Small intestine (tissue), 7 donors: ENCODE measurements around the gene ARHGDIA. TPM values are rescaled to one million over a fixed set of nuclear protein-coding genes. Genes with fewer than 3 reads are reported as not detected.

Experiments
- DNase-seq, 2 donors: peaks; one replicate each; pipeline versions ENCODE4 v3.0.0 to v3.0.0-alpha.2; 2013
- FAIRE-seq: peaks from 2 replicates; lab custom pipeline; 2012; peaks lifted over from hg19 to GRCh38; lab: Jason Lieb, UNC
- H3K27ac ChIP-seq, 3 donors: one replicate each; pipeline ENCODE4 v1.5.1; 2013; ENCODE audit warnings: low read length in 2 of 3, mild to moderate bottlenecking in 2 of 3, control low read depth in 1 of 3, inconsistent platforms in 1 of 3, low read depth in 1 of 3, moderate library complexity in 1 of 3
- H3K27me3 ChIP-seq, 3 donors: one replicate each; pipeline ENCODE4 v1.6.1; 2013; ENCODE audit warnings: low read length in 3 of 3, inconsistent platforms in 1 of 3; ENCODE audit not compliant: control insufficient read depth in 3 of 3, insufficient read depth in 3 of 3
- H3K36me3 ChIP-seq, 3 donors: one replicate each; pipeline ENCODE4 v1.6.1; 2013; ENCODE audit warnings: low read length in 3 of 3, inconsistent platforms in 1 of 3, low read depth in 1 of 3, mild to moderate bottlenecking in 1 of 3, moderate library complexity in 1 of 3; ENCODE audit not compliant: control insufficient read depth in 3 of 3, insufficient read depth in 2 of 3
- H3K4me1 ChIP-seq, 3 donors: one replicate each; pipeline ENCODE4 v1.6.1; 2013; ENCODE audit warnings: low read length in 2 of 3, inconsistent platforms in 1 of 3, low read depth in 1 of 3, mild to moderate bottlenecking in 1 of 3, moderate library complexity in 1 of 3; ENCODE audit not compliant: control insufficient read depth in 3 of 3, insufficient read depth in 2 of 3
- H3K4me3 ChIP-seq, 3 donors: one replicate each; pipeline ENCODE4 v1.5.1; 2013; ENCODE audit warnings: low read length in 3 of 3, control low read depth in 1 of 3, inconsistent platforms in 1 of 3, low read depth in 1 of 3, mild to moderate bottlenecking in 1 of 3, moderate library complexity in 1 of 3
- H3K9me3 ChIP-seq, 2 donors: one replicate each; pipeline ENCODE4 v1.6.1; 2013; ENCODE audit warnings: low read depth in 1 of 2, low read length in 1 of 2; ENCODE audit not compliant: control insufficient read depth in 2 of 2, insufficient read depth in 1 of 2
- whole genome bisulfite sequencing, 3 donors: extraction: QIAGEN DNeasy Blood & Tissue Kit; methylation state at CpG; one replicate each; pipeline ENCODE4 v1.1.7; 2013; 5-methylcytosine and 5-hydroxymethylcytosine counted together
- polyA plus RNA-seq, 4 donors: library from polyadenylated mRNA; stranded (reverse) in 3 of 4; unstranded in 1 of 4; fragments of 200-250 nt in 3 of 4; fragments of 120-200 nt in 1 of 4; gene quantifications; one replicate each; pipeline versions ENCODE4 v1.2.1 to v1.2.3, GENCODE V29; 2013
- donor health status: healthy with polysubstance abuse.
- donor health status: control.
- donor health status: control.
- donor health status: Bipolar disorder and iron deficiency.
- donor health status: healthy.

The ARHGDIA gene
- polyA plus RNA-seq, 4 donors = 190 to 411 (median 341) TPM

- no peak for FAIRE-seq
- H3K36me3 ChIP-seq = peaks cover 7 to 79% (median 27%) of the 10 kb centered on the region in 3 donors
These were observed 38.1 kb upstream of the ARHGDIA start for GRCh38 chr17:81909231-81909630.

GRCh38 chr17:81908793-81909192 is 37.7 kb upstream of the ARHGDIA start:
- Histone ChIP-seq H3K4me3 (no peak overlapping the region), H3K36me3 (peaks cover 7 to 79% (median 23%) of the 10 kb centered on the region in 3 donors), H3K27ac (no peak overlapping the region), H3K4me1 (peaks cover 0 to 12% (median 2%) of the 10 kb centered on the region in 3 donors), H3K27me3 (no peaks in the 10 kb centered on the region), H3K9me3 (no peaks in the 10 kb centered on the region)
- DNase-seq = no peak
- no peak for FAIRE-seq
- 90 to 95% (median 93%) methylated on average over 10 to 11 of the region's 11 CpGs for WGBS, 3 donors

More at GRCh38 chr17:81909231-81909630, 38.1 kb upstream of the ARHGDIA start:
- Histone ChIP-seq H3K27ac (peak overlapping the region in 1 of 3 donors; percentile 96), H3K27me3 (no peaks in the 10 kb centered on the region), H3K4me3 (peak overlapping the region in 1 of 3 donors; percentile 98), H3K9me3 (no peaks in the 10 kb centered on the region), H3K4me1 (peaks cover 0 to 12% (median 2%) of the 10 kb centered on the region in 3 donors)
- no peak for DNase-seq
- WGBS, 3 donors = 90 to 94% (median 90%) methylated on average over 12 of the region's 12 CpGs

GRCh38 chr17:81907219-81908145 is 36.3 kb upstream of the ARHGDIA start:
- Histone ChIP-seq H3K4me1 (peaks cover 0 to 16% (median 2%) of the 10 kb centered on the region in 3 donors), H3K4me3 (no peak overlapping the region), H3K9me3 (no peaks in the 10 kb centered on the region), H3K27me3 (peaks cover 0 to under 1% (median 0%) of the 10 kb centered on the region in 3 donors), H3K36me3 (peaks cover 2 to 78% (median 20%) of the 10 kb centered on the region in 3 donors), H3K27ac (no peak overlapping the region)
- DNase-seq (no peak), FAIRE-seq (no peak)
- 91 to 93% (median 92%) methylated on average over 26 of the region's 26 CpGs for WGBS, 3 donors

- FAIRE-seq (no peak), DNase-seq (no peak)
- H3K4me1 ChIP-seq = peaks cover 0 to 18% (median 2%) of the 10 kb centered on the region in 3 donors
- peaks cover 0 to 4% (median 0%) of the 10 kb centered on the region in 3 donors for H3K27me3 ChIP-seq
- H3K4me3 ChIP-seq = no peak overlapping the region
- peaks cover 0 to 70% (median 16%) of the 10 kb centered on the region in 3 donors for H3K36me3 ChIP-seq
- no peaks in the 10 kb centered on the region for H3K9me3 ChIP-seq
- H3K27ac ChIP-seq = no peak overlapping the region
- WGBS, 3 donors = 89 to 93% (median 89%) methylated on average over 14 to 15 of the region's 15 CpGs
These were observed 35.5 kb upstream of the ARHGDIA start for GRCh38 chr17:81906476-81907218.

- no peak overlapping the region for H3K27ac ChIP-seq
- DNase-seq = no peak
- H3K36me3 ChIP-seq = peaks cover 0 to 72% (median 16%) of the 10 kb centered on the region in 3 donors
- H3K9me3 ChIP-seq = no peaks in the 10 kb centered on the region
- FAIRE-seq = no peak
- peaks cover 0 to 11% (median 0%) of the 10 kb centered on the region in 3 donors for H3K27me3 ChIP-seq
- H3K4me3 ChIP-seq = no peak overlapping the region
- WGBS, 3 donors = 91 to 99% (median 94%) methylated on average over 10 of the region's 10 CpGs
- peaks cover 0 to 21% (median 2%) of the 10 kb centered on the region in 3 donors for H3K4me1 ChIP-seq
These were observed 34.9 kb upstream of the ARHGDIA start for GRCh38 chr17:81905993-81906392.

- DNase-seq (no peak), FAIRE-seq (no peak)
- H3K4me3 ChIP-seq = no peak overlapping the region
- 89 to 94% (median 90%) methylated on average over 13 to 16 of the region's 16 CpGs for WGBS, 3 donors
- no peak overlapping the region for H3K27ac ChIP-seq
- peaks cover 0 to 21% (median 2%) of the 10 kb centered on the region in 3 donors for H3K4me1 ChIP-seq
- H3K27me3 ChIP-seq = peaks cover 0 to 11% (median 0%) of the 10 kb centered on the region in 3 donors
- peaks cover 0 to 77% (median 16%) of the 10 kb centered on the region in 3 donors for H3K36me3 ChIP-seq
- no peaks in the 10 kb centered on the region for H3K9me3 ChIP-seq
These were observed 34.3 kb upstream of the ARHGDIA start for GRCh38 chr17:81905424-81905875.

GRCh38 chr17:81904600-81905423 is 33.7 kb upstream of the ARHGDIA start:
- 85 to 90% (median 89%) methylated on average over 28 of the region's 28 CpGs for WGBS, 3 donors
- no peak for FAIRE-seq

More at GRCh38 chr17:81904600-81905423, 33.7 kb upstream of the ARHGDIA start:
- H3K4me3 ChIP-seq = no peak overlapping the region
- no peak overlapping the region for H3K27ac ChIP-seq
- H3K27me3 ChIP-seq = peaks cover 0 to 11% (median 0%) of the 10 kb centered on the region in 3 donors
- peaks cover 0 to 84% (median 16%) of the 10 kb centered on the region in 3 donors for H3K36me3 ChIP-seq
- DNase-seq = no peak
- H3K4me1 ChIP-seq = peaks cover 0 to 14% (median 2%) of the 10 kb centered on the region in 3 donors
- no peaks in the 10 kb centered on the region for H3K9me3 ChIP-seq
